ENCODE data around the gene NPAS3. TPM values are rescaled to one million over a fixed set of nuclear protein-coding genes. Genes with fewer than 3 reads are reported as not detected.

Gene NPAS3
- total RNA-seq, 1 donor from 2014 or later: 2.4 TPM

GRCh38 chr14:33307691-33308251, 369.1 kb downstream of the NPAS3 start:
- no peak overlapping the region for H3K27ac Mint-ChIP-seq (ENCODE audit: unreplicated experiment)
- H3K9me3 Mint-ChIP-seq (ENCODE audit: unreplicated experiment): no peaks in the 10 kb centered on the region
- H3K4me1 Mint-ChIP-seq (ENCODE audit: unreplicated experiment): no peaks in the 10 kb centered on the region
- TF ChIP-seq, protein P1, sequence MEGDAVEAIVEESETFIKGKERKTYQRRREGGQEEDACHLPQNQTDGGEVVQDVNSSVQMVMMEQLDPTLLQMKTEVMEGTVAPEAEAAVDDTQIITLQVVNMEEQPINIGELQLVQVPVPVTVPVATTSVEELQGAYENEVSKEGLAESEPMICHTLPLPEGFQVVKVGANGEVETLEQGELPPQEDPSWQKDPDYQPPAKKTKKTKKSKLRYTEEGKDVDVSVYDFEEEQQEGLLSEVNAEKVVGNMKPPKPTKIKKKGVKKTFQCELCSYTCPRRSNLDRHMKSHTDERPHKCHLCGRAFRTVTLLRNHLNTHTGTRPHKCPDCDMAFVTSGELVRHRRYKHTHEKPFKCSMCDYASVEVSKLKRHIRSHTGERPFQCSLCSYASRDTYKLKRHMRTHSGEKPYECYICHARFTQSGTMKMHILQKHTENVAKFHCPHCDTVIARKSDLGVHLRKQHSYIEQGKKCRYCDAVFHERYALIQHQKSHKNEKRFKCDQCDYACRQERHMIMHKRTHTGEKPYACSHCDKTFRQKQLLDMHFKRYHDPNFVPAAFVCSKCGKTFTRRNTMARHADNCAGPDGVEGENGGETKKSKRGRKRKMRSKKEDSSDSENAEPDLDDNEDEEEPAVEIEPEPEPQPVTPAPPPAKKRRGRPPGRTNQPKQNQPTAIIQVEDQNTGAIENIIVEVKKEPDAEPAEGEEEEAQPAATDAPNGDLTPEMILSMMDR (IDR thresholded peaks at IDR 0.05): no peak
- no peaks in the 10 kb centered on the region for H3K27me3 Mint-ChIP-seq (ENCODE audit: unreplicated experiment)
- DNase-seq (ENCODE audit: extremely low spot score, unreplicated experiment): no peak
- no peak overlapping the region for H3K4me3 Mint-ChIP-seq (ENCODE audit: unreplicated experiment)
- H3K36me3 Mint-ChIP-seq (ENCODE audit: unreplicated experiment): no peaks in the 10 kb centered on the region

- DNase-seq (ENCODE audit: extremely low spot score, unreplicated experiment): no peak
- Mint-ChIP-seq H3K4me3 (ENCODE audit: unreplicated experiment) (no peak overlapping the region), H3K36me3 (ENCODE audit: unreplicated experiment) (no peaks in the 10 kb centered on the region), H3K4me1 (ENCODE audit: unreplicated experiment) (no peaks in the 10 kb centered on the region), H3K27me3 (ENCODE audit: unreplicated experiment) (no peaks in the 10 kb centered on the region), H3K9me3 (ENCODE audit: unreplicated experiment) (no peaks in the 10 kb centered on the region), H3K27ac (ENCODE audit: unreplicated experiment) (no peak overlapping the region)
- TF ChIP-seq, protein P1 (IDR thresholded peaks at IDR 0.05): no peak
Observed at GRCh38 chr14:33309106-33309505, 370.4 kb downstream of the NPAS3 start.

GRCh38 chr14:33315217-33315616, 376.5 kb downstream of the NPAS3 start:
- Mint-ChIP-seq H3K27ac (ENCODE audit: unreplicated experiment) (no peak overlapping the region), H3K9me3 (ENCODE audit: unreplicated experiment) (peaks cover 7% of the 10 kb centered on the region), H3K36me3 (ENCODE audit: unreplicated experiment) (no peaks in the 10 kb centered on the region), H3K4me3 (ENCODE audit: unreplicated experiment) (no peak overlapping the region), H3K4me1 (ENCODE audit: unreplicated experiment) (no peaks in the 10 kb centered on the region), H3K27me3 (ENCODE audit: unreplicated experiment) (peaks cover 11% of the 10 kb centered on the region)
- DNase-seq (ENCODE audit: extremely low spot score, unreplicated experiment): no peak
- TF ChIP-seq, protein P1 (IDR thresholded peaks at IDR 0.05): no peak

DNA sequence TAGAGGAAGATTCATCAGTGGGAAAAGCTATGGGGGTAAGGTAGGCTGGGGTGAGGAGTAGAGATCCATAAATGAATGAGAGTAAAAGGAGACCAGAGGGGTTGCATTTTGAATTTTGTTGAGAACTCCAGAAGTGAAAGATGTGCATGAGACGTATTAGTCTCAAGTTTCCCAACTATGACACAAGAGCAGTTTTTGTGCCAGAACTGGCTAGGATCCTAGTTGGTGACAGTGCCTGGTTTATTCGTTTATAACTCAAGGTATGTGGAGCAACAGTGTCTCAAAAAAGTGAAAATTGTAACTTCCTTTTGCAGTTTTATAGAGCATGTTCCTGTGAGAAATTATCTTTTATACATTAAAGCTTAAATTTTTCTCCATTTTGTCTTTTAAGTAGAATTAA, 377.0 kb downstream of the NPAS3 start:
- H3K4me1 Mint-ChIP-seq (ENCODE audit: unreplicated experiment): no peaks in the 10 kb centered on the region
- H3K27ac Mint-ChIP-seq (ENCODE audit: unreplicated experiment): no peak overlapping the region
- H3K27me3 Mint-ChIP-seq (ENCODE audit: unreplicated experiment): peaks cover 11% of the 10 kb centered on the region
- no peak for DNase-seq (ENCODE audit: extremely low spot score, unreplicated experiment)
- no peaks in the 10 kb centered on the region for H3K36me3 Mint-ChIP-seq (ENCODE audit: unreplicated experiment)
- TF ChIP-seq, protein P1 (IDR thresholded peaks at IDR 0.05): no peak
- peaks cover 7% of the 10 kb centered on the region for H3K9me3 Mint-ChIP-seq (ENCODE audit: unreplicated experiment)
- H3K4me3 Mint-ChIP-seq (ENCODE audit: unreplicated experiment): no peak overlapping the region

GRCh38 chr14:33317675-33318074, 379.0 kb downstream of the NPAS3 start:
- Mint-ChIP-seq H3K27ac (ENCODE audit: unreplicated experiment) (no peak overlapping the region), H3K4me1 (ENCODE audit: unreplicated experiment) (no peaks in the 10 kb centered on the region), H3K27me3 (ENCODE audit: unreplicated experiment) (peaks cover 18% of the 10 kb centered on the region), H3K9me3 (ENCODE audit: unreplicated experiment) (peaks cover 7% of the 10 kb centered on the region), H3K4me3 (ENCODE audit: unreplicated experiment) (no peak overlapping the region), H3K36me3 (ENCODE audit: unreplicated experiment) (no peaks in the 10 kb centered on the region)
- no peak for DNase-seq (ENCODE audit: extremely low spot score, unreplicated experiment)
- TF ChIP-seq, protein P1 (IDR thresholded peaks at IDR 0.05): no peak
